ENCODE results near the gene MACO1. TPM values are rescaled to one million over a fixed set of nuclear protein-coding genes. Genes with fewer than 3 reads are reported as not detected.
"Not testable (repeated sequence)": the region's sequence is repeated elsewhere in the genome, so short reads cannot be mapped to it uniquely, and the experiment has no call there.

Gene MACO1
- total RNA-seq, 1 experiment from 2014 or later: 17.5 TPM

GRCh38 chr1:25433389-25434186 is 2.9 kb downstream of the MACO1 start:
- Histone ChIP-seq H3K4me1 (peaks cover 15% of the 10 kb centered on the region), H3K27me3 (no peaks in the 10 kb centered on the region), H3K4me3 (no peak overlapping the region), H3K27ac (no peak overlapping the region), H3K9me3 (replicated peaks) (no peaks in the 10 kb centered on the region), H3K36me3 (peaks cover 4% of the 10 kb centered on the region; the same call in 1 of the 2 replicates)
- peak in 1 of 2 experiments; percentile 33 for DNase-seq

- no peaks in the 10 kb centered on the region for H3K9me3 ChIP-seq (replicated peaks)
- H3K27ac ChIP-seq: no peak overlapping the region
- peaks cover 4% of the 10 kb centered on the region; the same call in 1 of the 2 replicates for H3K36me3 ChIP-seq
- H3K4me3 ChIP-seq: no peak overlapping the region
- H3K4me1 ChIP-seq: peaks cover 13% of the 10 kb centered on the region
- H3K27me3 ChIP-seq: no peaks in the 10 kb centered on the region
- no peak for DNase-seq
Measured at GRCh38 chr1:25435397-25436108, 4.9 kb downstream of the MACO1 start.

GRCh38 chr1:25437672-25438071 is 7.0 kb downstream of the MACO1 start:
- no peak for DNase-seq
- H3K4me1 ChIP-seq: peaks cover 5% of the 10 kb centered on the region
- H3K4me3 ChIP-seq: no peak overlapping the region
- H3K9me3 ChIP-seq (replicated peaks): no peaks in the 10 kb centered on the region
- H3K27me3 ChIP-seq: no peaks in the 10 kb centered on the region
- H3K36me3 ChIP-seq: peaks cover 4% of the 10 kb centered on the region; the same call in 1 of the 2 replicates
- no peak overlapping the region for H3K27ac ChIP-seq

GRCh38 chr1:25439287-25439686 is 8.6 kb downstream of the MACO1 start:
- no peak for DNase-seq
- Histone ChIP-seq H3K27ac (no peak overlapping the region), H3K36me3 (peaks cover 4% of the 10 kb centered on the region; the same call in 1 of the 2 replicates), H3K4me1 (no peaks in the 10 kb centered on the region), H3K4me3 (no peak overlapping the region), H3K9me3 (replicated peaks) (no peaks in the 10 kb centered on the region), H3K27me3 (no peaks in the 10 kb centered on the region)

GRCh38 chr1:25442178-25442577 is 11.5 kb downstream of the MACO1 start:
- no peak overlapping the region for H3K4me3 ChIP-seq
- H3K4me1 ChIP-seq: peaks cover 10% of the 10 kb centered on the region
- no peak overlapping the region for H3K27ac ChIP-seq
- peaks cover 4% of the 10 kb centered on the region; the same call in 1 of the 2 replicates for H3K36me3 ChIP-seq
- H3K27me3 ChIP-seq: no peaks in the 10 kb centered on the region
- peak in 1 of 2 experiments; percentile 19 for DNase-seq
- H3K9me3 ChIP-seq (replicated peaks): no peaks in the 10 kb centered on the region

- no peak overlapping the region for H3K4me3 ChIP-seq
- no peaks in the 10 kb centered on the region for H3K36me3 ChIP-seq
- no peaks in the 10 kb centered on the region for H3K9me3 ChIP-seq (replicated peaks)
- DNase-seq: no peak
- H3K27me3 ChIP-seq: no peaks in the 10 kb centered on the region
- no peak overlapping the region for H3K27ac ChIP-seq
- peaks cover 17% of the 10 kb centered on the region for H3K4me1 ChIP-seq
Measured at GRCh38 chr1:25443030-25443699, 12.5 kb downstream of the MACO1 start.

- H3K9me3 ChIP-seq (replicated peaks); H3K27me3 ChIP-seq; DNase-seq; H3K27ac ChIP-seq; H3K36me3 ChIP-seq; H3K4me3 ChIP-seq: not testable (repeated sequence)
- H3K4me1 ChIP-seq: peaks cover 17% of the 10 kb centered on the region
Measured at GRCh38 chr1:25444604-25445003, 13.9 kb downstream of the MACO1 start.

GRCh38 chr1:25445993-25446538 is 15.4 kb downstream of the MACO1 start:
- H3K4me1 ChIP-seq: peaks cover 17% of the 10 kb centered on the region
- H3K4me3 ChIP-seq: no peak overlapping the region
- H3K9me3 ChIP-seq (replicated peaks): no peaks in the 10 kb centered on the region
- no peak overlapping the region for H3K27ac ChIP-seq
- H3K27me3 ChIP-seq: no peaks in the 10 kb centered on the region
- DNase-seq: no peak
- peaks cover 2% of the 10 kb centered on the region; the same call in 1 of the 2 replicates for H3K36me3 ChIP-seq

GRCh38 chr1:25447547-25447946 is 16.9 kb downstream of the MACO1 start:
- DNase-seq: peak; percentile 65 to 81
- Histone ChIP-seq H3K27ac (no peak overlapping the region), H3K4me3 (no peak overlapping the region), H3K9me3 (replicated peaks) (no peaks in the 10 kb centered on the region), H3K36me3 (peaks cover 3% of the 10 kb centered on the region; the same call in 1 of the 2 replicates), H3K4me1 (peaks cover 17% of the 10 kb centered on the region), H3K27me3 (no peaks in the 10 kb centered on the region)

- no peak for DNase-seq
- Histone ChIP-seq H3K27ac (no peak overlapping the region), H3K27me3 (no peaks in the 10 kb centered on the region), H3K4me3 (no peak overlapping the region), H3K4me1 (peaks cover 13% of the 10 kb centered on the region), H3K9me3 (replicated peaks) (no peaks in the 10 kb centered on the region), H3K36me3 (peaks cover 10% of the 10 kb centered on the region)
Measured at GRCh38 chr1:25450891-25451290, 20.2 kb downstream of the MACO1 start.

GRCh38 chr1:25451908-25452307 is 21.2 kb downstream of the MACO1 start:
- DNase-seq: no peak
- Histone ChIP-seq H3K4me1 (peaks cover 9% of the 10 kb centered on the region), H3K27ac (no peak overlapping the region), H3K27me3 (no peaks in the 10 kb centered on the region), H3K4me3 (no peak overlapping the region), H3K36me3 (peaks cover 14% of the 10 kb centered on the region), H3K9me3 (replicated peaks) (no peaks in the 10 kb centered on the region)

GRCh38 chr1:25456502-25456901 is 25.8 kb downstream of the MACO1 start:
- DNase-seq: no peak
- Histone ChIP-seq H3K27me3 (no peaks in the 10 kb centered on the region), H3K27ac (no peak overlapping the region), H3K4me1 (no peaks in the 10 kb centered on the region), H3K9me3 (replicated peaks) (no peaks in the 10 kb centered on the region), H3K36me3 (peaks cover 35% of the 10 kb centered on the region), H3K4me3 (no peak overlapping the region)

- DNase-seq: no peak
- Histone ChIP-seq H3K36me3 (peaks cover 35% of the 10 kb centered on the region), H3K27ac (no peak overlapping the region), H3K27me3 (no peaks in the 10 kb centered on the region), H3K4me1 (no peaks in the 10 kb centered on the region), H3K9me3 (replicated peaks) (no peaks in the 10 kb centered on the region), H3K4me3 (no peak overlapping the region)
Measured at GRCh38 chr1:25458541-25459298, 28.0 kb downstream of the MACO1 start.

GRCh38 chr1:25460020-25460419 is 29.3 kb downstream of the MACO1 start:
- Histone ChIP-seq H3K36me3 (peaks cover 32% of the 10 kb centered on the region), H3K27ac (no peak overlapping the region)

More at GRCh38 chr1:25460020-25460419, 29.3 kb downstream of the MACO1 start:
- Histone ChIP-seq H3K27me3 (no peaks in the 10 kb centered on the region), H3K9me3 (replicated peaks) (no peaks in the 10 kb centered on the region), H3K4me1 (no peaks in the 10 kb centered on the region), H3K4me3 (no peak overlapping the region)
- no peak for DNase-seq

All from SJCRH30 (cell line).